Measurements from ENCODE around the gene BFSP1.

Gene BFSP1

GRCh38 chr20:17467120-17467655 lies 64.0 kb downstream of the BFSP1 start:
- DNase-seq (ENCODE audit: low read depth, low spot score) = no peak

- DNase-seq (ENCODE audit: low read depth, low spot score) = no peak
Observed at GRCh38 chr20:17466641-17467040, 64.5 kb downstream of the BFSP1 start.

DNA sequence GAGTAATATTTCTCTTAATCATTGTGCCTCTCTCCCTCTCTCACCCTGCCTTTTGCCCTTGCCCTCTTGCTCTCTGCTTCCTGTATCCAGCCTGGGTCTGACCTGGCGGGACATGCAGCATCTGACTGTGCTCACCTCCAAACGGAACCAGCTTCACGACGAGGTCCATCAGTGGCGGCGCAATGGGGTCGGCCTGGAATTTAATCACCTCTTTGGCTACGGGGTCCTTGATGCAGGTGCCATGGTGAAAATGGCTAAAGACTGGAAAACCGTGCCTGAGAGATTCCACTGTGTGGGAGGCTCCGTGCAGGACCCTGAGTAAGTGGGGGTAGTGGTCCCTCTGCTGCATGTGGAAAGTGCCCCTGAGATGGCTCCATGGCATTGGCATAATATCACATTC lies 65.9 kb downstream of the BFSP1 start:
- DNase-seq (ENCODE audit: low read depth, low spot score) = no peak

DNA sequence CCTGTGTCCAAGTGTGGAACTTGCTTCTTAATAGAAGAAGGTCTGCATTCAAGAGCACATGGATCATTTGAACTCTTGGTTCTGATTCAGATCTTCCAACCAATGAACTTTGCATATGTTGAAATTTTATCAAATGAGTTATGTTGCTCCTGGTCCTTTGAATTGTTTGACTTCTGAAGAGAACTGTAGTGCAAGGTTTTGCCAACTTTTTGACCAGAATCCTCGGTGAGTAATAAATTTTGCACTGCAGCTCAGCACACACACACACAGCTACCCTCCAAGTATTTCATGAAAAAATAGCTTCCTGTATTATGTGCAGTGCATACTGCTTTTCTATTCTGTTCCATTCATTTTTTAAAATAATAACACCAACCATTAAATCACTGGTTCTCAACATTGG lies 67.5 kb downstream of the BFSP1 start:
- DNase-seq (ENCODE audit: low read depth, low spot score) = no peak

- no peak for DNase-seq (ENCODE audit: low read depth, low spot score)
Observed at GRCh38 chr20:17461941-17462340, 69.2 kb downstream of the BFSP1 start.

DNA sequence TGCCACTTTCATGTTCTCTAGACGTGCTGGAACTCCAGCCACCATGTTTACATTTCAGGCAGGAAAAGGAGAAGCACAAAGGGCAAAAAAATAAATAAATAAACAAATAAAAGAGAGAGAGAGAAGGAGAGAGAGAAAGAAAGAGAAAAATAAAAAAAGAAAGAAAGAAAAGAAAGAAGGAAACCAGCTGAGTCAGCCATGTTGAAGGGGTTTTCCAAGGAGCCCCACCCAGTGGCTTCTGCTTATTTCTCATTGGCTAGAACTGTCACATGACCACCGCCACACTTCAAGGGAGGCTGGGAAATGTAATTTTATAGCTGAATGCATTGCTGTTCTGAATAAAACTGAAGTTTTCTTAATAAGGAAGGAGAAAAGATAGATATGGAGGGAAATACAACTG lies 71.1 kb downstream of the BFSP1 start:
- no peak for DNase-seq (ENCODE audit: low read depth, low spot score)

- DNase-seq (ENCODE audit: low read depth, low spot score) = no peak
Observed at GRCh38 chr20:17457588-17458190, 73.5 kb downstream of the BFSP1 start.

DNA sequence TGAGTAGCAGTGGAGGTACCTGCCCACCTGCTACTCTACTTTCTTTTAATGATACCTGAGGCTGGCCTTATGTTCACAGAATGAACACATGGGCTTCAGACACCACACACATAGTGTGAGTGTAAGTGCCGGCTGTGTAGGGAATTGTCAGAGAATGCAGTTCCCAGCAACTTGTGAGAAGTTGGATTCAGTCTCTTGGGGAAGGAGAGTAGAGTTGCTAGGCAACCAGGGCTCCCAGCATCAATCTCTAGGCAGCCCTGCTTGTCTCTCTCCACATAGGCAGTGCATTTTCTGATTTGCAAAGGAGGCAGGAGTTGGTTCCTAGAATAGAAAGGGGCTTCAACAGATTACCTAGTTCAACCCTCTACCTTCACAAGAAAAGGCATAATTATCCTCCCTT lies 74.1 kb downstream of the BFSP1 start:
- DNase-seq (ENCODE audit: low read depth, low spot score) = no peak

DNA sequence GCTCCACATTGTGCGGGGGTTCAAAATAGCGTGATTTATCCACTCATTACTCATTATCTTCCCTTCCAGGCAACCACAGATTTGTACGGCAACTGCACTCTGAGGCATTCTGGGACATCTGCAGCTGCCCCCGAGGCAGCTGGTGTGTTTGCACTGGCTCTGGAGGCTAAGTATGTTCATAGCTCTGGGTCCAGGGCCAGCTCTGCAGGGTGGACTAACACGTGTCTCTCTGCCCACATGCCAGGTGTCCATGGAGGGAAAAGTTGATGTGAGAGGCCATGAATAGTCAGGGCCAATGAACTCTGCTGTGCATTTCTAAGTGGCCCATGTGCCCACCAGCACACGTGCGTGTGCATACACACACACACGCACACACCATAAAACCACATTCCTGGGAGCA lies 74.9 kb downstream of the BFSP1 start:
- DNase-seq (ENCODE audit: low read depth, low spot score) = no peak

DNA sequence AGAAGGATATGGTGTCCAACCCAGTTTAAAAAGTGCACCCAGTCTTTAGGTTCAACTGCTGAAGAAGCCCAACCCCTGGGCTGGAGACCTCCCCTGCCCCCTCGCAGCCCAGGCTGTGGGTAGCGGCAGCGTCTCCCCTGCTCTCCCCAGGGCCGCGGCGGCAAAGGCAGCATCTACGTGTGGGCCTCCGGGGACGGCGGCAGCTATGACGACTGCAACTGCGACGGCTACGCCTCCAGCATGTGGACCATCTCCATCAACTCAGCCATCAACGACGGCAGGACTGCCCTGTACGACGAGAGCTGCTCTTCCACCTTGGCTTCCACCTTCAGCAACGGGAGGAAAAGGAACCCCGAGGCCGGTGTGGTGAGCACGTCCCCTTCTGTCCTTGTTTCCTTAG lies 77.6 kb downstream of the BFSP1 start:
- no peak for DNase-seq (ENCODE audit: low read depth, low spot score)

DNA sequence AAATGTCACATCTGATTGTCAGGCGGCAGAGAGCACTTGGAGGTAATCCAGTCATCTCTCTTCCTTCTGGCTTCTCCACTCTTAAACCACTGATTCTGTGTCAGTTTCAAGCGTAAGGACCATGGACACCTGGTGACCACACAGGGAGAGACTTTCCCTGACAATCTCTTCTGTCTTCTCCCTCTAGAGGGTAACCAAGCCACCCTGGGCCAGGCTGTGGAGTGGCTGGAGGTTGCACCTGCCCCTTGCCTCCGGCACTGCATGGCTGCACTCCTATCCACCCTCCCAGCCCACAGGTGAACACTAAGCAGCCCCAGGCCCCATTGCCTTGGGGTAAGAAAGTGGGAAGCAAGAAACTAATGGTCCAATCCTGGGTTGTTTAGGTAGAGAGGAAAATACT lies 78.7 kb downstream of the BFSP1 start:
- DNase-seq (ENCODE audit: low read depth, low spot score) = no peak

DNA sequence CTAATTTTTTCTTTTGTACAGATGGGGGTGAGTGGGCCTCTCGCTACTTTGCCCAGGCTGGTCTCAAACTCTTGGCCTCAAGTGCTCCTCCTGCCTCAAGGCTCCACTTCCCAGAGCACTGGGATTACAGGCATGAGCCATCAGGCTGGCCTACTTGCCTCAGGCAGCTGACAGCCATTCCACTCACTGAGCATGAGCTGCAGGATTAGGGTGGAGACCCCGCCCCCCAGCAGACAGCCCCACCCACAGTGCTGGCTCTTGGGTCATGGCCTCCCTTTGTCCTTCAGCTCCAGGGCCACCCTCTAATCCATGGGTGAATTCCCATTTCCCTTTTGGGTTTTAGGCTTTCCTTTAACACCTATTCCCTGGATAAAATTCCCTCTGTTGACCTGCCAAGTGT lies 82.1 kb downstream of the BFSP1 start:
- DNase-seq (ENCODE audit: low read depth, low spot score) = no peak

DNA sequence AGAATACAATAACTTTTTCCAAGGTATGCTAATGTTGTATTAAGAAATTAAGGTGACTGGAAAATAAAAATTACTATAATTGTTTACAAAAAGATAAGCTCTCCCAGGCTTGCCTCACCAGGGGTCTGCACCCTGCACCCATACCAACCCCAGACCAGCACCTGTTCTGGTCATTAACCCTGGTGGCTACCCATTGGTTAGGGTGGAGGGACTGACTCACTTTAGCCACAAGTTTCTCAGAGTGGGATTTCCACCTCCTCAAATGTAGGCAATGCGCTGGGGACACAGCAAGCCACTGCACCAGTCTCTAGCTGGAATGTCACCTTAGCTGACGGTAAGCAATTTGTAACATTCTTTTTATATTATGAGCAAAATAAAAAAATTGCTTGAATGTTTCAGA lies 83.1 kb downstream of the BFSP1 start:
- DNase-seq (ENCODE audit: low read depth, low spot score) = no peak

DNA sequence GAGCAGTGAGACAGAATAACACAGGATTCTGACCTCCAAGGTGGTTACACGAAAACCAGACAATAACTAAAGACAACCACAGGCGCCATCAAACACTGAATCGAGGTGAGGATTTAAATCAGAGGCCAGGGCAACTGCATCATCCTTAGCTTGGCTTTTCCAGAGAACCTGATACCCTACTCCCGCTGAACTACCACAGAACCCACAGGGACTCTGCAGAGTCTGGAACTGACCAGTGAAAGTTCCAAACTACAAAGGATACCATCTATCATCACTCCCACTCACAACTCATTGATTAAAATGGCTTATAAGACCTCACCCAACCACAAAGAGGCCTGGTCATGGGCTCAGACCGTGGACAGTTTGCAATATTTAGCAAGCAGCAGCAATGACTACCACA lies 85.0 kb downstream of the BFSP1 start:
- DNase-seq (ENCODE audit: low read depth, low spot score) = no peak

DNA sequence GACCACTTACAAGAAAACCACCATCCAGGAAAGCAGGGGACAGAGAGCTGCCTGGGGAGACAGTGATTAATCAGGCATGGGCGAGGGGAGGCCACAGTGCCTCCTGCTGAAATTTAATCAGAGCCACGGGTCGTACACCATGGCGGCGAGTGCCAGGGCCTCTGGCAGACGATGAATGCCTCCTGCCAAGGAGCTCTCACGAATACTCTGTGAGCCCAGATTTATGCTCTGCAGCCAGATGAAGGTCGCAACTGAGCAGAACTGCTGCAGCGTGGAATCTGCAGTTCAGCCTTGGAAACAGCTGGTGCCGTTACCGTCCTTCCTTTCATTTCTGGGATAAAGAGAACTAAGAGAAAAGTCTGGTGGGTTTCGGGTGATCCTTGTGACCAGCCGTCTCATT lies 85.6 kb downstream of the BFSP1 start:
- DNase-seq (ENCODE audit: low read depth, low spot score) = no peak

GRCh38 chr20:17444091-17444490 lies 87.1 kb downstream of the BFSP1 start:
- DNase-seq (ENCODE audit: low read depth, low spot score) = no peak

Data from astrocyte of the hippocampus (primary cell).